Esophagus muscularis mucosa (tissue), 4 donors: Measurements from ENCODE around the gene MGAT1. TPM values are rescaled to one million over a fixed set of nuclear protein-coding genes. Genes with fewer than 3 reads are reported as not detected.
"Not testable (repeated sequence)": the region's sequence is repeated elsewhere in the genome, so short reads cannot be mapped to it uniquely, and the experiment has no call there.

Experiments
- DNase-seq: peaks from one replicate; pipeline ENCODE4 v3.0.0-alpha.2; 2017; ENCODE audit errors: extremely low spot score
- H3K27ac ChIP-seq, 4 donors: fragments of 200-600 bp; sonication (generic); replicated peaks in 1 of 4; 1 replicate in 3 of 4; 2 replicates in 1 of 4; pipeline ENCODE4 v1.5.1; 2016 to 2019; ENCODE audit warnings: mild to moderate bottlenecking in 1 of 4
- H3K27me3 ChIP-seq, 4 donors: fragments of 200-600 bp; sonication (generic); one replicate each; pipeline versions ENCODE4 v1.5.1 to v1.6.0; 2016 to 2019
- H3K36me3 ChIP-seq, 4 donors: fragments of 200-600 bp; sonication (generic); one replicate each; pipeline ENCODE4 v1.5.1; 2016 to 2019
- H3K4me1 ChIP-seq, 4 donors: fragments of 200-600 bp; sonication (generic); one replicate each; pipeline ENCODE4 v1.5.1; 2016 to 2019
- H3K4me3 ChIP-seq, 4 donors: fragments of 200-600 bp; sonication (generic); 1 replicate in 2 of 4; 2 replicates in 2 of 4; pipeline ENCODE4 v1.5.1; 2016 to 2019; ENCODE audit warnings: mild to moderate bottlenecking in 4 of 4, moderate library complexity in 1 of 4
- H3K9me3 ChIP-seq, 4 donors: fragments of 200-600 bp; sonication (generic); 1 replicate in 3 of 4; 2 replicates in 1 of 4; pipeline ENCODE4 v1.5.1; 2016 to 2019
- CTCF ChIP-seq, 3 experiments: fragments of 200-600 bp in 2 of 3; fragments of 450-650 bp in 1 of 3; sonication (generic) in 2 of 3; IDR thresholded peaks; one replicate each; pipeline ENCODE4 v1.5.1; 2017 to 2019; ENCODE audit warnings: antibody characterized with exemption in 3 of 3, mild to moderate bottlenecking in 2 of 3, moderate library complexity in 1 of 3
- EP300 ChIP-seq: sonication (generic); formaldehyde crosslinking; IDR thresholded peaks from one replicate; pipeline ENCODE4 v1.6.1; 2017; ENCODE audit warnings: antibody characterized with exemption
- POLR2A ChIP-seq: fragments of 450-650 bp; IDR thresholded peaks from one replicate; pipeline ENCODE4 v1.6.1; 2017; ENCODE audit warnings: antibody characterized with exemption, moderate library complexity, mild to moderate bottlenecking, low read depth
- POLR2AphosphoS5 ChIP-seq, 2 donors: sonication (generic); formaldehyde crosslinking; IDR thresholded peaks; one replicate each; pipeline ENCODE4 v1.6.1; 2017; ENCODE audit warnings: antibody characterized with exemption in 2 of 2
- WGBS: methylation state at CpG from one replicate; pipeline ENCODE4 v1.1.5; 2018; 5-methylcytosine and 5-hydroxymethylcytosine counted together
- intact Hi-C: fragments of 100-400 bp; cut with DNase I; formaldehyde crosslinking; loops from one replicate; pipeline ENCODE4 v1.15.1; 2023
- total RNA-seq, 4 donors: library from RNA; depleted of rRNA; stranded (reverse); fragments of >200 nt; gene quantifications; one replicate each; pipeline versions ENCODE4 v1.1.0 to v1.2.1, GENCODE V29; 2016

MGAT1 gene
- total RNA-seq, 4 donors from 2014 or later, result 132 to 205 (median 190) TPM

- no peak overlapping the region for H3K4me3 ChIP-seq
- intact Hi-C loops, result no loop called here
- no peak overlapping the region for H3K27ac ChIP-seq
- no peaks in the 10 kb centered on the region for H3K36me3 ChIP-seq
- H3K27me3 ChIP-seq, result peaks cover 0 to 43% (median 2%) of the 10 kb centered on the region in 4 donors
- H3K4me1 ChIP-seq, result no peaks in the 10 kb centered on the region
- TF ChIP-seq POLR2A (no peak), POLR2AphosphoS5 (IDR thresholded peaks at IDR 0.05) (no peak), CTCF (IDR thresholded peaks at IDR 0.05) (no peak), EP300 (no peak)
- 72% methylated on average over 5 of the region's 5 CpGs for WGBS
- H3K9me3 ChIP-seq, result no peaks in the 10 kb centered on the region
- no peak for DNase-seq
Measured at GRCh38 chr5:180744253-180744652, 58.4 kb downstream of the MGAT1 start.

- Histone ChIP-seq H3K36me3 (no peaks in the 10 kb centered on the region), H3K4me3 (no peak overlapping the region), H3K9me3 (no peaks in the 10 kb centered on the region), H3K27me3 (peaks cover 0 to 51% (median 2%) of the 10 kb centered on the region in 4 donors), H3K4me1 (no peaks in the 10 kb centered on the region), H3K27ac (no peak overlapping the region)
- DNase-seq, result peak; percentile 26
- TF ChIP-seq CTCF (IDR thresholded peaks at IDR 0.05) (no peak), POLR2AphosphoS5 (IDR thresholded peaks at IDR 0.05) (no peak), EP300 (no peak), POLR2A (no peak)
- intact Hi-C loops, result no loop called here
- WGBS, result 65% methylated on average over 6 of the region's 6 CpGs
Measured at GRCh38 chr5:180742727-180743126, 59.9 kb downstream of the MGAT1 start.

GRCh38 chr5:180740953-180741352 is 61.7 kb downstream of the MGAT1 start:
- H3K4me3 ChIP-seq, H3K36me3 ChIP-seq, intact Hi-C loops, H3K4me1 ChIP-seq, H3K9me3 ChIP-seq, H3K27ac ChIP-seq, DNase-seq: not testable (repeated sequence)
- WGBS, result 79% methylated on average over 4 of the region's 4 CpGs
- H3K27me3 ChIP-seq, result peaks cover 0 to 47% (median 2%) of the 10 kb centered on the region in 4 donors

- intact Hi-C loops, result no loop called here
- no peak for DNase-seq
- Histone ChIP-seq H3K27me3 (peaks cover 0 to 37% (median 2%) of the 10 kb centered on the region in 4 donors), H3K4me1 (no peaks in the 10 kb centered on the region), H3K36me3 (no peaks in the 10 kb centered on the region), H3K9me3 (no peaks in the 10 kb centered on the region), H3K27ac (no peak within 1 kb of the TSS), H3K4me3 (no peak within 1 kb of the TSS)
- 92% methylated on average over 2 of the region's 2 CpGs for WGBS
- no peak for TF ChIP-seq CTCF (IDR thresholded peaks at IDR 0.05)
- TF ChIP-seq POLR2A, result no peak
- TF ChIP-seq POLR2AphosphoS5 (IDR thresholded peaks at IDR 0.05), result no peak
Measured at GRCh38 chr5:180739958-180740357, 62.6 kb downstream of the MGAT1 start, which contains the start of gene OR2Y1. OR2Y1 (minus strand) TSS chr5:180740058; CDS start chr5:180740058, 0 bp downstream.

GRCh38 chr5:180739271-180739670 is 63.3 kb downstream of the MGAT1 start:
- Histone ChIP-seq H3K27ac (no peak overlapping the region), H3K9me3 (no peaks in the 10 kb centered on the region), H3K27me3 (peaks cover 0 to 30% (median 2%) of the 10 kb centered on the region in 4 donors), H3K4me3 (no peak overlapping the region), H3K4me1 (no peaks in the 10 kb centered on the region), H3K36me3 (no peaks in the 10 kb centered on the region)
- TF ChIP-seq POLR2A (no peak), POLR2AphosphoS5 (IDR thresholded peaks at IDR 0.05) (no peak), EP300 (no peak), CTCF (IDR thresholded peaks at IDR 0.05) (no peak)
- intact Hi-C loops, result no loop called here
- WGBS, result 94% methylated on average over 9 of the region's 10 CpGs
- peak; percentile 80 for DNase-seq
